Right forelimb (tissue), 1 donor: ENCODE measurements around the gene MYRFL.
"Not testable (repeated sequence)": the region's sequence is repeated elsewhere in the genome, so short reads cannot be mapped to it uniquely, and the experiment has no call there.

Experiments
- DNase-seq: peaks from one replicate; pipeline ENCODE4 v3.0.0-alpha.2; 2018

Gene MYRFL

GRCh38 chr12:69824966-69825560, at the start of gene MYRFL:
TSS of gene MYRFL (plus strand) at chr12:69825227. CDS start at chr12:69825518, 291 bp downstream.
- DNase-seq = no peak

GRCh38 chr12:69779928-69780327, 45.1 kb upstream of the MYRFL start:
- no peak for DNase-seq

GRCh38 chr12:69783365-69783764, 41.7 kb upstream of the MYRFL start:
- no peak for DNase-seq

GRCh38 chr12:69789351-69789750, 35.7 kb upstream of the MYRFL start:
- DNase-seq = no peak

GRCh38 chr12:69792533-69792932, 32.5 kb upstream of the MYRFL start:
- no peak for DNase-seq

GRCh38 chr12:69807101-69807897, 17.7 kb upstream of the MYRFL start:
- DNase-seq = not testable (repeated sequence)

GRCh38 chr12:69810870-69811498, 14.0 kb upstream of the MYRFL start:
- no peak for DNase-seq

- DNase-seq = no peak
Observed at GRCh38 chr12:69816082-69816481, 8.9 kb upstream of the MYRFL start.

GRCh38 chr12:69821032-69821455, 4.0 kb upstream of the MYRFL start:
- DNase-seq = no peak

GRCh38 chr12:69821456-69822159, 3.4 kb upstream of the MYRFL start:
- DNase-seq = no peak

GRCh38 chr12:69822201-69822860, 2.7 kb upstream of the MYRFL start:
- DNase-seq = no peak

GRCh38 chr12:69824028-69824427, 999 bp upstream of the MYRFL start:
- DNase-seq = no peak

GRCh38 chr12:69828897-69829296, 3.9 kb downstream of the MYRFL start:
- no peak for DNase-seq

GRCh38 chr12:69833696-69834095, 8.7 kb downstream of the MYRFL start:
- DNase-seq = no peak

GRCh38 chr12:69834147-69834546, 9.1 kb downstream of the MYRFL start:
- DNase-seq = no peak

- no peak for DNase-seq
Observed at GRCh38 chr12:69834576-69834975, 9.5 kb downstream of the MYRFL start.

GRCh38 chr12:69835081-69835480, 10.1 kb downstream of the MYRFL start:
- no peak for DNase-seq

GRCh38 chr12:69836015-69836414, 11.0 kb downstream of the MYRFL start:
- no peak for DNase-seq

- DNase-seq = no peak
Observed at GRCh38 chr12:69837191-69837590, 12.2 kb downstream of the MYRFL start.

- DNase-seq = no peak
Observed at GRCh38 chr12:69837657-69838415, 12.8 kb downstream of the MYRFL start.

- no peak for DNase-seq
Observed at GRCh38 chr12:69840727-69841126, 15.7 kb downstream of the MYRFL start.

- DNase-seq = no peak
Observed at GRCh38 chr12:69843608-69844007, 18.6 kb downstream of the MYRFL start.
